HG02981 (cell line): ENCODE measurements around the gene CCL23.

ENCODE experiments used
- ATAC-seq: cut with Tn5 transposase; IDR thresholded peaks from one replicate; pipeline ENCODE4 v1.9.1; 2021; ENCODE audit warnings: mild to moderate bottlenecking, moderate library complexity; ENCODE audit not compliant: unreplicated experiment

The CCL23 gene

GRCh38 chr17:35972945-35973332 lies 44.8 kb downstream of the CCL23 start:
- ATAC-seq = no peak

DNA sequence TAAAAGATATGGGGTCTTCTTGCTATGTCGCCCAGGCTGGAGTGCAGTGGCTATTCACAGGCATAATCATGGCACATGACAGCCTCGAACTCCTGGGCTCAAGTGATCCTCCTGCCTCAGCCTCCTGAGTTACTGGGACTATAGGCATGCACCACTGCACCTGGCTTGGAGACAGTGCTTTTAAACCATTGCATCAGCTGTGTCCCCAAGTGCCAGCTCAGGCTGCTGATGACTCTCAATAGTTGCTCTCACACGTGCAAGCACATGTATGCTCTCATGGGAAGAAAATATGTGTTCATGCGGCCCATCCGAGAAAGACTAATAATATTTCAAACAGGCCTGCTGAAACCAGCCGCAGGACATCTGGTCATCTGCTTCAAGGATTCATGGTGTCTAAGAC lies 45.2 kb downstream of the CCL23 start:
- no peak for ATAC-seq

DNA sequence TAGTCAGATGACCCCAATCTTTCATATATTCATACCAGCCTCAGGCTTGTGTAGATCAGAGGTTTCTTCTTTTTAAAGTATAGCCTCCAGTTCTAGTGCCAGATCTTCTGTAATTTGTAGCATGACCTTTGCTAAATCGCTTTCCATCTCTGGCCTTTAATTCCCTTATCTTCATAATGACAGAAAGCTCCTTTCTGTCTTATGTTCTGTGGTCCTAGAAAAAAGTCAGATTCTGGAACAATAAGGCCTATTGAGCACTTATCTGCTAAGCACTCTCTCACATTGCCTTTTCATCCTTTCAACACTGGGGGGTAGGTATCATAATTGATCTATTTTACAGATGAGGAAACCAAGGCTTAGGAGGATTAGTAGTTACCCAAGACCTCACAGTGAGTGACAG lies 45.7 kb downstream of the CCL23 start:
- no peak for ATAC-seq

GRCh38 chr17:35969558-35970380 lies 48.0 kb downstream of the CCL23 start:
- no peak for ATAC-seq

DNA sequence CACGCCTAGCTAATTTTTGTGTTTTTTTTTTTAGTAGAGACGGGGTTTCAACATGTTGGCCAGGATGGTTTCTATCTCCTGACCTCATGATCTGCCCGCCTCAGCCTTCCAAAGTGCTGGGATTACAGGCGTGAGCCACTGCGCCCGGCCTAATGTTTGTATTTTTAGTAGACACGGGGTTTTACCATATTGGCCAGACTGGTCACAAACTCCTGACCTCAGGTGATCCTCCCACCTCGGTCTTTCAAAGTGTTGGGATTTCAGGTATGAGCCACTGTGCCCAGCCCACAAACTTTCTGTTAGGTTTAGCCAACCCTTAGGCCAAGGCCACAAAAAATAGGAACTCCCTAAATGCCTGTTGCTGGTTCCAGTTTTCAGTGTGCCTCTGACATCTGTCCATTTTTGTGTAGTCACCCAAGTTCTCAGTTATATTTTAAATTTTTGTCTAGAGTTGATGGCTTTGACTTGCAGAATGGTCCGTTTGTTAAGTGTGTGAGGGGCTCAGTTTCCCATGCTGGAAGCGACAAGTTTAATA lies 49.2 kb downstream of the CCL23 start:
- no peak for ATAC-seq

DNA sequence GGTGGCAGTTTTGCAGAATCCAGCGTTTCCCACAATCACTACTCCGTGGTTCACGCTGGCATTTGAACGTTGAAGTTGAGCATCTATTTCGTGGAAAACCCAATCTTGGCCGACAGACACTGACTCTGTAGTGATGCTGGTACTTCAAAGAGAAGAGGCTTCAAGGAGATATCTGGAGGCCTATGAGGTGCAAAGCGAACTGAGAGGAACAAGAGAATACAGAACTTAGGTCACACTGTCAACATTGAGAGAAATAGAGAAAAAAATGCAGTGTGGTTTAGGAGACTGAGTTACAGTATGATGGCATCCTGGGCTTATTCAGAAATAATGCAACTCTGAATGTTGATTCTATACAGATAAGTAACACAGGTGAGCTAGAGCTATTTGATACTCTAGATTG lies 52.5 kb downstream of the CCL23 start:
- ATAC-seq = no peak

DNA sequence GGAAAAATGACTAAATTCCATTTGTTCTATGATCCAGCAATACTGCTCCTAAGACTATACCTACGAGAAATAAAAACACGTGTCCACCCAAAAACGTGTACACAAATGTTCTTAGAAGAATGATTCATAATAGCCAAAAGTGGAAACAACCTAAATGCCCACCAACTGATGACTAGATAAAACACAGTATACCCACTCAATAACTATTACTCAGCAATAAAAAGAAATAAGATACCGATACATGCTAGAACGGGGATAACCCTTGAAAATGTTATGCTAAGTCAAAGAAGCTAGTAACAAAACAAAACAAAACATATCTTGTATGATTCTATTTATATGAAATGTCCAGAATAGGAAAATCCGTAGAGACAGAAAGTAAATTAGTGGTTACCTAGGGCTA lies 54.1 kb downstream of the CCL23 start:
- ATAC-seq = no peak
